SK-N-MC (cell line): ENCODE data around the gene CSF3.

Experiments
- EZH2 ChIP-seq: fragments of 200-600 bp; sonication (generic); IDR thresholded peaks from one replicate; pipeline ENCODE4 v1.6.1; 2017; ENCODE audit warnings: antibody characterized with exemption
- POLR2AphosphoS5 ChIP-seq: IDR thresholded peaks from 2 replicates; pipeline ENCODE4 v1.6.1; 2012; ENCODE audit warnings: mild to moderate bottlenecking, low read depth, low read length, borderline replicate concordance

- TF ChIP-seq EZH2 (no peak), POLR2AphosphoS5 (no peak)
Observed at GRCh38 chr17:40027614-40028012, 12.4 kb downstream of the CSF3 start.
